C4-2B (cell line): ENCODE data around the gene PRSS16.

Source experiments
- ZFX ChIP-seq: fragments of 450-650 bp; IDR thresholded peaks from 2 replicates; pipeline ENCODE4 v1.6.1; 2017
- TF ChIP-seq, protein P1 (sequence below): fragments of 450-650 bp; conservative IDR thresholded peaks from 2 replicates; pipeline ENCODE4 v1.5.1; 2017; ENCODE audit warnings: mild to moderate bottlenecking

DNA sequence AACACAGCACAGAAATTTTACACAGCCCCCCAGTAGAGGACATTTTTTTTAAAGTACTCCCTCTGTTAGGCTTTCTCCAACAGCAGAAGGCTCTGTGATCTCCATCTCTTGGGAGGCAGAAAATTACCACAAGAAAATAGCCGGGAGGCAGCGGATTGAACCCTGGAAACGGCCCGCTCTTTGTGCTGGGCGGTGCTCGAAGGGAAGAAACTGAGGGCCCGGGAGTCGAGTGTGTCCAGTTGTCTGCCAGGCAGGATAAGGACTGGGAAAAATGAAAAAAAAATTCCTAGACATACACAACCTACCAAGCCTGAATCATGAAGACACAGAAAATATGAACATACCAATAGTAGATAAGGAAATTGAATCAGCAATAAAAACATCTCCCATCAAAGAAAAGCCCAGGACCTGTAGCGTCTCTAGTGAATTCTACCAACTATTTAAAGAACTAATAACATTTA is 33.1 kb downstream of the PRSS16 start:
- TF ChIP-seq, protein P1, sequence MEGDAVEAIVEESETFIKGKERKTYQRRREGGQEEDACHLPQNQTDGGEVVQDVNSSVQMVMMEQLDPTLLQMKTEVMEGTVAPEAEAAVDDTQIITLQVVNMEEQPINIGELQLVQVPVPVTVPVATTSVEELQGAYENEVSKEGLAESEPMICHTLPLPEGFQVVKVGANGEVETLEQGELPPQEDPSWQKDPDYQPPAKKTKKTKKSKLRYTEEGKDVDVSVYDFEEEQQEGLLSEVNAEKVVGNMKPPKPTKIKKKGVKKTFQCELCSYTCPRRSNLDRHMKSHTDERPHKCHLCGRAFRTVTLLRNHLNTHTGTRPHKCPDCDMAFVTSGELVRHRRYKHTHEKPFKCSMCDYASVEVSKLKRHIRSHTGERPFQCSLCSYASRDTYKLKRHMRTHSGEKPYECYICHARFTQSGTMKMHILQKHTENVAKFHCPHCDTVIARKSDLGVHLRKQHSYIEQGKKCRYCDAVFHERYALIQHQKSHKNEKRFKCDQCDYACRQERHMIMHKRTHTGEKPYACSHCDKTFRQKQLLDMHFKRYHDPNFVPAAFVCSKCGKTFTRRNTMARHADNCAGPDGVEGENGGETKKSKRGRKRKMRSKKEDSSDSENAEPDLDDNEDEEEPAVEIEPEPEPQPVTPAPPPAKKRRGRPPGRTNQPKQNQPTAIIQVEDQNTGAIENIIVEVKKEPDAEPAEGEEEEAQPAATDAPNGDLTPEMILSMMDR: no peak
- TF ChIP-seq ZFX: no peak
